Hepatic stellate cell (primary cell): ENCODE results near the gene PPP4R2.
"Not testable (repeated sequence)": the region's sequence is repeated elsewhere in the genome, so short reads cannot be mapped to it uniquely, and the experiment has no call there.

Experiments used
- DNase-seq: peaks from one replicate; pipeline ENCODE4 v3.0.0; 2011; ENCODE audit warnings: low spot score

The PPP4R2 gene

DNA sequence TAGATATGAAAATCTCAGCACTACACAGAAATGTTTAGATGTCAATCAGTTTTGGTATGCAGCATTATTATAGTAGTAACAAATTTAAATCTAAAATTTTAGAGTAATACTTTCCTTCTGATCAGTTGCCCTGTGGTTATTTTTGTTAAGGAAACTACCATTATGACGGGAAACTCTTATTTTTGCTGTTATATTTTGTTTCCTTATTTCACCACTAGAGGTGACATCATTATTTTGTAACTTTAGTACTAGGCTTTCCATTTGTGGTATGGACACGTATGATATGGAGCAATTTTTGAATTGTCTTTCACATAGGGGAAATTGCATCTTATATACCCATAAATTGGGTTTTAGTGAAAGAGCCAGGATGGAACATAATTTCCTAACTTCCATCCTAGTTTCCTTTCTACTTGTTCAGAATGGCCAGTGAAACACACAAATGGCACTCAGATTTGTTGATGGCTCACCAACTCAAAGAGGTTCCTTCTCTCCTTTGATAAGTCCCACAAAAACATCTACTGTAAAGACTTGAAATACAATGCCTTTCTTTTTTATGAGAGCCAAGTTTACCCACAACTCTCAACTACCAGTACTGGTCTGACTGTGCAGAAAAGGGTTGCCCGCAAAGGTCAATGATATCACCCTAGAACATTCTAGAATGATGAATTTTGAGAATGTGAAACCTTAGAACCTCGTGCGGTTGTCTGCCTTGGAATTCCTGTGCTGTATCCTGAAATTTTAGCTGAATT, 19.4 kb upstream of the PPP4R2 start:
- DNase-seq: no peak

DNA sequence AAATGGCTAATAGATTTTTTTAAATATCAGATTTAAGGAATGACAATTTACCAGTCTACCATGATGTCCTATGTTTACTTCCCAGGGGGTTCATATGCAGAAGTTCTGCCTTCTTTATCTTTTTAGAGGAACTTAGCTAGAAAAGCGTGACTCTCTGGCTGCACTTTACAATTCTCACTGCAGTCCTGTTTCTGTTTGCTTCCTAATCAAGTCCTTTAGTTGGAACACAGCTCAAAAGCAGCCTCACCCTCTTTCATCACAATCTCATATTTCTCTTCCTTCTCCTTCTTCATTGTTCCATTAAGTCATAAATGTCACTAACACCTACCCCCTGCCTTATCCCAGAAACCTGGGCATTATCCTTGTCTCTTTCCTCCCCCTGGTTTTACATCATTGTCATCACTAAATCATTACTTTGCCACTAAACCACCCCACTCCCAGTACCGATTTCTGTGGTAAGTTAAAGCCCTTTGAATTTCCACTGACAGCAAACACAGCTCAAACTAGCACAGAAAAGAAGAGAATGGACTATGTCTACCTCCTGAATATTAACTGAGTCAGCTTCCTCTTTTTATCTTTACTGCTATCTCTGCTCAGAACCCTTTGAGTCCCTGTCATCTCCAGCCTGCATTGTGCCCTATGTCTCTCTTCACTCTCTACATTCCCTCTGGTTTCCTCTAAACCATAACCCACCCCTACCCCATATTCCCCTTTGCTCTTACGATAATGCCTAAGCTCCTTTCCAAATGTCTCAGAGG, 13.8 kb upstream of the PPP4R2 start:
- no peak for DNase-seq

DNA sequence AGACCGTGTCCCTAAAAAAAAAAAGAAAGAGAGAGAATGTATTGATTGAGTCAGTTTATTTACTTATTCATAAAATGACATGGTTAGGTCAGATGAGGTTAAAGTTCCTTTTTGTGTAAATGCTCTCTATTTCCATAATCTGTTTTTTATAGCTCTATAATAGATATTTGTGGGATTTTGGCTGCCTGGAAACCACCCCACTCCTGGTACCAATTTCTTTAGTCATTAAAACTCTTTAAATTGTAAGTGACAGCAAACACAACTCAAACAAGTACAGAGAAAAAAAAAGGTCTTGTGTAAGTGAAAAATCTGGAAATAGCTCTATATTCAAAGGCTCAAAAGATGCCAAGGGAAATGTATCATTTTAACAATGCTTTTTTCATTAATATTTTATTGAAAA, 11.0 kb upstream of the PPP4R2 start:
- no peak for DNase-seq

DNA sequence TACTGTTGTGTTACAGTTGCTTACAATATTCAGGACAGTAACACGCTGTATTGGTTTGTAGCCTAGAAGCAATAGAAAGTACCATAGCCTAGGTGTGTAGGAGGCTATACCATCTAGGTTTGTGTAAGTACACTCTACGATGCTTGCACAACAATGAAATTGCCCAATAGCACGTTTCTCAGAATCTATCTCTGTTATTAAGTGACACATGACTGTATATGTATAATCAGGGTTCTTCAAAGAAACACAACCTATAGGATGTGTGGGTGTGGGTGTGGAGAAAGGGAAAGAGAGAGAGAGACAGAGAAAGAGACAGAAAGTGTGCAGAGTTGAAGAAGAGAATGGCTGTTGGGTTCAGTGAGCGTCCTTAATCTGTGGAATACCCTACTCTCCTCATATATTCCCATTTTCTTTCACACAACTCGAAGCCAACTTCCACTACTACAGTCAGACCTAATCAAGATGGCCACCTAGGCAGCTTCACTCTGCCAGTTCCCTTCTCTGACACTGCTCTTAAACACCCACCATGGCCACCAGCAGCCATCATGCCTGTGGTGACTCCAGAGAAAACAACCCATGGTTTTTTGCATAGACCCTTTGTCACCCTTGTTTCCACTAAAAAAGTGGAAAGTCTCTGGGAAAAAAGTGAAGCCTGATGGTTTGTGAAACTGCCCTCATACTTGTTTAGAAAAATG, 5.8 kb upstream of the PPP4R2 start:
- no peak for DNase-seq

DNA sequence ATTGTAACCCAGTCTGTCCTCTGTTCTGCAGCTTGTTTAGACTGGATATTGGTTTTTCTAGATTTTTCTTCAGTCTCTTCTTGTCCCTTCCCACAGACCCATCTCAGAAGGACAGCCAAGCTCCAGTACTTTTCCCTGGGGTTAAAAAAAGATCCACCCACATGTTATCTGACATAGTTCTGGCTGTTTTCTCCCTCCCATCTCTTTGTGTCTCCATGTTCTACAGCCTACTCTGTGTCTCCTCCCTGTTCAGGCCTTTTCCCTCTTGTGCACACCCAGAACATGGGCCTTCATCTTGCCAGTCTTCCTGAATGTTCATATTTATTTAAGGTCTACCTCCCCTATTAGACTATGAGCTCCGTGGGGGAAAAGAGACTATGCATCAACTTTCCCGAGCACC, 5.1 kb upstream of the PPP4R2 start:
- DNase-seq: no peak

DNA sequence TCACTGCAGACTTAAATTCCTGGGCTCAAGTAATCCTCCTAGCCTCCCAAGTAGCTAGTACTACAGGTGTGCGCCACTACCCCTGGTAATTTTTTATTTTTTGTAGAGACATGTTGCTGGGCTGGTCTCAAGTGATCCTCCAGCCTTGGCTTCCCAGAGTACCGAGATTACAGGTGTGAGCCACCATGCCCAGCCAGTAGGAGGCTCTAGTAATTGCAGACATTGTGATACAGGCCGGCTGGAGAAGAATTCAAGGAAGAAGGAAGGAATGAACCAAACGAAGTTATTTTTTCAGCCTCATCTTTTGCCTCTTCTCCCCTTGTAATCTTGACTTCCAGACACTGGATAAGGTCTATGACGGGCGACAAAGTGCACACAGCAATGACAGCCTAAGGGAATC, 3.2 kb upstream of the PPP4R2 start:
- no peak for DNase-seq

DNA sequence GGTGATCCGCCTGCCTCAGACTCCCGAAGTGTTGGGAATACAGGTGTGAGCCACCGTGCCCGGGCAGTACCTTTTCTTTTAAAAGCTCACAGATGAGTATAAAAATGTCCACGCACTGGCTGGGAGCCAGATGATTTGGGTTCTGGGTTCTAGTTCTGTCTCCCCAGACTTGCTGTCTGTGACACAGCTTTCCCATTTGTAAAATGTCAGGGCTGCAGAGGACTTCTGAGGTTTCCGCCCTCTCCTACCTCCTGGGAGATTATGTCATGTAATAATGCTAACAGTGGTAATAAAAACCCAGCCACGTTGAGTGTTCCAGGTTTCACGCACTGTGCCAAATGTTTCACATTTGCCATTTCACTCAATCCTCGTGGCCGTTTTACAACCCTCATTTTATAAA, 1.3 kb upstream of the PPP4R2 start:
- DNase-seq: no peak

DNA sequence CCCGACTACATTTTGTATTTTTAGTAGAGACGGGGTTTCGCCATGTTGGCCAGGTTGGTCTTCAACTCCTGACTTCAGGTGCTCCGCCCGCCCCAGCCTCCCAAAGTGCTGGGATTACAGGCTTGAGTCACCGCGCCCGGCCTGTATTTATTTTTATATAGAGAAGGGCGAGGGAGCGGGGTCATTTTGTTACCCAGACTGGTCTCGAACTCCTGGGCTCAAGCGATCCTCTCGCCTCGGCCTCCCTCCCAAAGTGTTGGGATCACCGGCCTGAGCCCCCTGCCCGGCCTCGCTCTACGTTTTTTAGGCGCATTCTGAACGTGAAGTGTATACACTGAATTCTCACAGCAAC, 514 bp upstream of the PPP4R2 start:
- DNase-seq: no peak

DNA sequence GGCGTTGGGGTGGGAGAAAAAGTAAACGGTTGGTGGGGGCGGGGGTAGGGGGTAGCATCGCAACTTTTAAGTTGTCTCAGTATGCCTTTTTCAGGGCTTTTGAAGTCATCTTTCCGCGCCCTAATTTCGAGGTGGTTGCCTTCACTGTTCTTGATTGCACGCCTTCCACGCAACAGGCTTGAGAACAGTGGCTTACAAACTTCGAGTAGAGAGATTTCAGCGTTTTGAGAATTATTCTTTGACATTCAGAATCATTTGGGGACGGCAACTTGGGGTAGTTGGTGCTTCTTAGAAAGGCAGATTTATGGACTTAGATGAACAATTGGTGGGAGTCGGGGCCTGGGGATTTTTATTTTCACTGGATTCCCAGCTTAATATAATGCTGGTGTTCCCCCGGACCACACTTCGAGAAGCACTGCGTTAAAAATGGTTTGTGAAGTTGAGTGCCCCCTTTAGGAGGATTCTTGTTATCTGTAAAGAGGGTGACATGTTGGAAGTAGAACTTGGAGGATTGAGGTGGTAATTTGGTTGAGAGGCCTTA, 880 bp downstream of the PPP4R2 start:
- peak; percentile 55 for DNase-seq

DNA sequence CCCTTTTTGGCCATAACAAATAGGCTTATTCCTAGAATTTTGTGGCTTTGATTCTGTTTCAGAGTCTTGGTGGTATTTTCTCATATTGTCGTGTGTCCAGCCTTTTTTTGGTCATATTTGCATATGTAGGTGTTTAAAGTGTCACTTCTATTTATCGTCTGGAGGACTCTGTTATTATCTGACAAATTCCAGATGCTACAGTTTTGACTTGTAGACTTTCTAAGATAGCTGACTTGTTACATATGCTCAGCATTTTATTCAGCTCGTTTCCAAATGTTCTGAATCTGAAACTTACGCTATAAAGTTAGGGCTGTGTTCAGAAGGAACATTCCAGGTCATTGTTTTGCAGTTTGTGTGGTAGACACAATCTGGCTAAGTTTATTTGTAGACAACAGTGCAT, 1.9 kb downstream of the PPP4R2 start:
- no peak for DNase-seq

DNA sequence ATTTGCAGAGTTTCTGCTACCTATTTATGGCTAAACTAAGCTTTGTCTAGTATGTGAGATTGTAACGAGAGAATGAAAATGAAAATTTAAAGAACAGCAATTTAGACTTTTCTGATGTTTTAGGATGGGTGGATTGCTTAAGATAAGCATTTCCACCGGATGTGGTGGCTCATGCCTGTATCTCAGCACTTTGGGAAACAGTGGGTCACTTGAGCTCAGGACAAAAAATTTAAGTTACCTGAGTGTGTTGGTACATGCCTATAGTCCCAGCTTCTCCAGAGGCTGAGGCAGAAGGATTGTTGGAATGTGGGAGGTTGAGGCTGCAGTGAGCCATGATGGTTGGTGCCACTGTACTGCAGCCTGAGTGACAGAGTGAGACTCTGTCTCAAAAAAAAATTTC, 3.3 kb downstream of the PPP4R2 start:
- DNase-seq: no peak

DNA sequence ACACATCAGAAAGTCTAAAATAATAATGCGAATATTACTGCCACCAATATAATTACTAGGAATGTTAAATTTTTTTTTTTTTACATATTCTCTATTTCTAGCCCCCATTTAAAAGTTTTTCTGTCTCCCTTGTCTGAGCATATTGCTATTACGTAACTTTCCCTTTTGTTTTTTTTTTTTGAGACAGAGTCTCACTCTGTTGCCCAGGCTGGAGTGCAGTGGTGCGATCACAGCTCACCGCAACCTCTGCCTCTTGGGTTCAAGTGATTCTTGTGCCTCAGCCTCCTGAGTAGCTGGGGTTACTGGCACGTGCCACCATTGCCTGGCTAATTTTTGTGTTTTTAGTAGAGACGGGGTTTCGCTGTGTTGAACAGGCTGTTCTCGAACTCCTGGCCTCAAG, 6.4 kb downstream of the PPP4R2 start:
- not testable (repeated sequence) for DNase-seq

DNA sequence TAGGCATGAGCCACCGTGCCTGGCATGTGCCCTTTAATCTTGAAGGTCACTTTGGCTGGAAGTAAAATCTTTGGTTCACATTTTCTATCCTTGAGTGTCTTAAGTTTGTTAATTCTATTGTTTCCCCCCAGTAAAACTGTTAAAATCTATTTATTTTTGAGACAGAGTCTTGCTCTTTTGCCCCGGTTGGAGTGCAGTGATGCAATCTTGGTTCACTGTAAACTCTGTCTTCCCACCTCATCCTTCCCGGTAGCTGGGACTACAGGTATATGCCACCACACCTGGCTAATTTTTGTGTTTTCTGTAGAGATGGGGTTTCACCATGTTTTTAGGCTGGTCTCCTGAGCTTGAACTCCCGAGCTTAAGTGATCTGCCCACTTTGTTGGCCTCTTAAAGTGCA, 7.7 kb downstream of the PPP4R2 start:
- no peak for DNase-seq

DNA sequence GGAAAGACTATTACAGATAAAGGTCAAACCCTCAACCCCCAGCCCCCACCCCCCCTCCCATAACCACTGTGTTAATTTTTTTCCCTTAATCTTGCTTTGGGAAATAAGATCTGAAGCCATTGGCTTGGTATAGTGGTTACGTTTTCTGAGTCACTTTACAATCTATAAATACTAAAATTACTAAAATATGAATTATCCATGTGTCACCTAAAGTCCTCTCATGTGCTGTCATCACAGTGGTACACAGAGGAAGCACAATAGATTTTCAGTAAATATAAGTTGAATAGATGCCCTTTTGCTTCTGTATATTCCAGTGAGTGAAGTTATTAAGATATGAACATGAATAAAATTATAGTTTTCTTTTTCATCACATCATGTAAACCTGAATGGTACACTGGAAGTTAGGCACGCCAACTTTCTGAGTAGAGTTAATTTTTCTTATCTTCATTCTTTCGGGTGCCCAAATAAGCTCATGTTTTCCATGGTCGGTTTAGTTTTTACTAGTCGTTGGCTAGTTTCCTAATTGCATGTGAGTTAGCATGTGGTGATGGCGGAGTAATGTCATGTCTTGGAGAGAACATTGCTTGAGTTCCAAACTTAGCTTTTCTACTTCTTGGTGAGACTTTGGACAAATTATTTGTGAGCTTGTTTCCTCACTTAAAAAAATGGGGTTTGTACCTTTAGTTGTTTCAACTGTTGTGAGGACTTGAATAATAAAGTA, 11.5 kb downstream of the PPP4R2 start:
- DNase-seq: no peak

DNA sequence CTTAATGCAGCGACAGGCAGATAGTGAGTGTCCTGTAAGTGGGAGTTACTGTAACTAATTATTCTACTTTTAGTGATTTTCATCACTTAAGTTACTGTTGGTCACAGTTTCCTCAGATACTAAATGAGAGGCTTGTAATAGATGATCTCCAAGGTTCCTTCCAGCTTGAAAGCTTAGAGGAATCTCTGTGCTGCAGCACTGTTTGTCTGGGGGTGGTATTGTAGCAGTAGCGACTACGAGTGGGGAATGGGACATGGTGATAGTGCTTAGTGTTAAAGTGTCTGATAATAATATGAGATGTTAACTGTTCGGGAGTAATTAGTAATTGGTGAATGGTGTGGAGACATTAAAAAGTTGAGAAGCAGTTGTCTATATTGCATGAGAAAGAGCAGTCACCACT, 12.4 kb downstream of the PPP4R2 start:
- DNase-seq: no peak

DNA sequence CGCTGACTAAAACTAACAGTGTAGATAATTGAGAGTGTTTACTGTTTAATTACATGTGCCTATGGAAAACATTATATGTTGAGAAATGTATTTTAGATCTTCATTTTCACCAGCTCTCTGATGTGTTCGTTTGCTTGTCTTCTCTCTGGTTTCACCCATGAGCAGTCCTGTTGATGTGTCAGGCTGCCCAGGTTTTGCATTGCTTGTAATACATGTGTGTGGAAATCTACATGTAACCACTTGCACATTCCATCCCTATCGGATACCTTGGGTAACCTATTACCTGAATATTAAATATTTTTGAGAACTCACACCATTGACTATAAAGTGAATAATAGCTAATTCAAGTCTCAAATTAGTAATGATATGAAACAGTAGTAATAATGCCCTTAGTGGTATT, 13.1 kb downstream of the PPP4R2 start:
- DNase-seq: no peak

DNA sequence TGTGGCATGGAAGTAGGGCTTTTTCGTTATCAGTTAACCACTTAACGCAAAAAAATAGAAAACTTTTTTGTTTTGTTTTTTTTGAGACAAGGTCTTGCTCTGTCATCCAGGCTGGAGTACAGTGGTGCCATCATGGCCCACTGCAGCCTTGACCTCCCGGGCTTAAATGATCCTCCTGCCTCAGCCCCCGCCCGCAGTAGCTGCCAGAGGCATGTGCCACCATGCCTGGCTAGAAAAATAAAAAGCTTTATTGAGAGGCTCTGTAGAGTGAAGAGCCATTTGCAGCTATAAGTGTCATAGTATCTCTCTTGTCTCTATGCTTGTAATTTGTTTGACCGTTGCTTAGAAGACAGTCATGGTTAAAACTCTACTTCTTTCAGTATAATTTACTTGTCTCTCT, 13.5 kb downstream of the PPP4R2 start:
- DNase-seq: no peak

DNA sequence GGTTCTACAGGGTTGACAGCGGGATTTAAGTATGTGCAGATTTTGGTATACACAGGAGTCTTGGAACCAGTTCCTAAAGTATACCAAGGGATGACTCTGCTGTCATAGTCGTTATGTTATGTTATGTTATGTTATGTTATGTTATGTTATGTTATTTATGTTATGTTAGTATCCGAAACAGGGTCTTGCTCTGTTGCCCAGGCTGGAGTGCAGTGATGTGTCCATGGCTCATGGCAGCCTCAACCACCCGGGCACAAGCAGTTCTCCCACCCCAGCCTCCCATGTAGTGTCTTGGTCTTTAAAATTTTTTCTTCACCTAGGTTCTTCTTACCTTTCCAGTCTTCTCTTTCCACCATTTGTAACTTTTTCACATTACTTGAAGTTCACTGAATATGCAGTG, 21.7 kb downstream of the PPP4R2 start:
- DNase-seq: no peak

DNA sequence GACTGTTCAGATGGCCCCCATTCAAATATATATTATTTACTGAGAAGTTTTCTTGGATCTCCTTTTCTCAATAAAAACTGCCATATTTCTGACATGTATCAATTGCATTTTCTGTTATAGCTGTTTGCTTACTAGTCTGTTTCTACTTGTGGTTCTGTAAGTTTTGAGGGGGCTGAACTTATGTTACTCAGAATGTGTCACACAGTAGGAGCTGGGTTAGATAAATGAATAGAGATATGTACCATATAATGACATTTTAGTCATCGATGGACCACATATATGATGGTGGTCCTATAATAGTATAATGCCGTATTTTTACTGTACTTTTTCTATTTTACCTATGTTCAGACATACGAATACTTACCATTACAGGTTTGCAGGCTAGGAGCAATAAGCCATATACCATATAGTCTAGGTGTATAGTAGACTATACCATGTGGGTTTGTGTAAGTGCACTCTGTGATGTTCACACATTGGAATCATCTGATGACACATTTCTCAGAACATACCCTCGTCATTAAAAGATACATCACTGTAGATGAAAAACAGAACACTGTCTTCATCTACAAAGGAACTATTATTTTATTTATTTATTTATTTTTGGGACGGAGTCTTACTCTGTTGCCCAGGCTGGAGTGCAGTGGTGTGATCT, 22.3 kb downstream of the PPP4R2 start:
- no peak for DNase-seq

DNA sequence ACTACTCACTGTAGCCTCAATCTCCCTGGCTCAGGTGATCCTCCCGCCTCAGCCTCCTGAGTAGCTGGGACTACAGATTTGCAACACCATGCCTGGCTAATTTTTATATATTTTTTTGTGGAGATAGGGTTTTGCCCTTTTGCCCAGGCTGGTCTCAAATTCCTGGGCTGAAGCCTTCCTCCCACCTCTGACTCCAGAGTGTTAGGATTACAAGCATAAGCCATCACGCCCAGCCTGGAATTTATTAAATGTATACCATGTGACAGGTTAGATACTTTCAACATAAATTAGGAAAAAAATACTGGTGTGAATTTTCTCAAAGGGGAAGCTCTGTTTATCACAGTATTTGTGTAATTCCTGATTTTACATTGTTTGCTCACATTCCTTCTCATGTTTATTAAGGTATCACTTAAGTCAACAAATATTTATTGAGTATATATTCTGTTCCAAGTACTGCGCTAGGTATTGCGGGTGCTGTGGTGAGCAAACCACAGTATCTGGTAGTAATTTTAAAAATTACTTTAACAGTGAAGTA, 24.8 kb downstream of the PPP4R2 start:
- no peak for DNase-seq

DNA sequence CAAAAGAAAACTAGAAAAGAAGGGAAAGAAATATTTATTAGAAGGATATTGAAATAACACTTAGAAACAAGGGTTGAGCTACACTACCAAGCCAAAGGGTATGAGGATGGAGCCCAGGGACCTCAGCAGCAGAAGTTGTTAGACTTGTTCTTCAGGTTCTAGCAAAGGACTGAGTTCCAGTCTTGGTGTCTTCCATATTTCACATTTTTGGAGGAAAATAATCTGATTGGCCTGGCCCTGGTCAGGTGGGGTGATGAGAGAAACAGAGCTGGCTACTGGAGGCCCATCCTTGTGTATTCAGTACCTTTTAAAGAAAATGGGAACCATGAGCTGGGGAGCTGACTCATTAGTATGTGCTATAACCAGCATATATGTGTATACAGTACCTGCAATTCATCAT, 28.2 kb downstream of the PPP4R2 start:
- DNase-seq: no peak
